ENCODE results near the gene SLC13A5.

- TF ChIP-seq EP300 (IDR thresholded peaks at IDR 0.05) (no peak), POLR2A (IDR thresholded peaks at IDR 0.05) (no peak), POLR2AphosphoS5 (IDR thresholded peaks at IDR 0.05) (no peak), CTCF (IDR thresholded peaks at IDR 0.05) (no peak)
Measured at GRCh38 chr17:6681671-6682070, 31.5 kb downstream of the SLC13A5 start.
